Stimulated activated naive CD4-positive, alpha-beta T cell treated with Interleukin-2 at 50 U/mL for 16 hours (primary cell): Measurements from ENCODE around the gene SEMA3D.

Experiments
- DNase-seq: peaks from one replicate; lab custom pipeline; 2025; lab: John Stamatoyannopoulos, UW

The SEMA3D gene

DNA sequence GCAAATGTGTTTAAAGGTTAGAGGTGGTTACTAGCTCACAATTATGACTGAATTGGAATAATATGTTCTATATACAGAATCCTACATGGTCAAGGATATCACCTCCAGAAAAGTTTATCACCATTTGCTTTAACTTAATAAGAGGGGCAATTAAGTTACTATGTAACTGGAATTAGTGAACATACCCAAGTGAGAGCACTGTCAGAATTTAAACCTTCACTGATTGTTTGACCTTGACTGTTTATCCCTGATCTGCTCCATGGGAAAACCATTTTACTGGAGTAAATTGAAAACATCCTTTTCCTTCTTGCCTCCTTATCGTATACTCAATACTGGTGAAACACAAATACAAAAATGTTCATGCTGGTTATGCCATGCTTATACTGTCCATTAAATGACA is 107.4 kb downstream of the SEMA3D start:
- DNase-seq, result no peak

DNA sequence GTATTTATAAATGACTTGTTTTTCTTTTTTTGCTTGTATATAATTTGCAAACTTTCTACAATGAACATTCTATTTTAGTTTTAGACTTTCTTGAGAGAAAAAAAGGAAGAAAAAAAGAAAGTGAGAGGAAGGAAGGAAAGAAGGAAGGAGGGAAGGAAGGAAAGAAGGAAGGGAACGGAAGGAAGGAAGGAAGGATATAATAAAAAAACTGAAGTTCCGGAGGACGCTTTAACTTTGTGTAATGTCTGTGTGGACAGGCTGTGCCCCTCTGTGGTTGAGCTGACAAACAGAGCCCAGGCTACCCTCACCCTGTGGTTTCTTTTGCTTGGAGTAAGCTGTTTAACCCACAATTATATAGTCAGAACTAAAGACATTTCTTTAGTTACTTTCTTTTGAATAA is 108.7 kb downstream of the SEMA3D start:
- DNase-seq, result no peak

DNA sequence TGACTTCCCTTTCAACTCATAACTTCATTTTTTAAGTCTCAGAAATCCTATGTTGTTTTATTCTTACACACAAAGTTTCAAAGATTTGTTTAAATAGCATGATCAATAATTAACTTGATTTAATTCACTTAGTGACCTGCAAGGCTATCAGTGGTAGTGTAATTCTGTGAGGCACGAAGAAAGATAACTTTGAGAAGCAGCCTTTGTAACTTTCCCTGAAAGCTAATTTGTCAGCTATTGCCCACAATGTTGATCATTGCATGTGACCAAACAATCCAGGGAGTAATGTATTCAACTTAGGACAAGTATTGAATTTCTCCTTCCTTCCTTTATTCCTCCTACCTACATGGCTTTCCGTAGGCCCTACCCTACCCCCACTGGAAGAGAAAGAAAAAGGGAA is 111.0 kb downstream of the SEMA3D start:
- no peak for DNase-seq

DNA sequence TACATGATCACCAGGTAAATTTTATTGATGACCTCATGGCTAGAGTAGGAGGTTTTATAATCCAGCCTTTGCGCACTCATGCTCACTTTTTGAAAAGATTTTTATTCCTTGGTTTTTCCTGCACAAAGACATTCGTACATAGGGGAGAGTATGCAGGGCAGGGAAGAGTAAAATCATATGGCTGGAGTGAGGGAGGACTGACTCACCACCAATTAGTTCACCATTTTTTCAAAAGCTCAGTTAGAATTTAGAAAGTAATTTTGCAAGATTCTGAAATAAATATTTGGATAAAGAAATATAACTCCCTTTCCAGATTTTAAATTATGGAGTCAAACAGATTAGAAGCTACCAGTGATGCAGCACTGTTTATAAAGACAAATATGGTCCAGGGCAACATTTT is 111.9 kb downstream of the SEMA3D start:
- DNase-seq, result no peak

DNA sequence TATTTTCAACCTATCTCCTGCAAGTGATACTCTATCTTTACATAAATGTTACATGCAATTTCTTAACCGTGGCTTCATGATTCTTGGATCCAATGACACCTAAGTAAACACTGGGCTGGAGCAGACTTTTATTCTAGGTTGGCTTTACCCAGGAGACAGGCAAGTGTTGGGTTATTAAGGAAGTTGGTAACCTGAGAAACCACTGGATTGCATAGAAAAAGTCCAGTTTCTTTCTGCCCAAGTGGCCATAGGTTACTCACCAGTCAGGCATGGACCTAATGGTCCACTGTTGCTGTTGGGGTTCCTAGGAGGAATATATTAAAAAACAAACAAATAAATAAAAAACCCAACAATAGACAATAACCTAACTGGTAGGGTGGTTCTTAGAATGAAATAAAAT is 112.8 kb downstream of the SEMA3D start:
- no peak for DNase-seq

DNA sequence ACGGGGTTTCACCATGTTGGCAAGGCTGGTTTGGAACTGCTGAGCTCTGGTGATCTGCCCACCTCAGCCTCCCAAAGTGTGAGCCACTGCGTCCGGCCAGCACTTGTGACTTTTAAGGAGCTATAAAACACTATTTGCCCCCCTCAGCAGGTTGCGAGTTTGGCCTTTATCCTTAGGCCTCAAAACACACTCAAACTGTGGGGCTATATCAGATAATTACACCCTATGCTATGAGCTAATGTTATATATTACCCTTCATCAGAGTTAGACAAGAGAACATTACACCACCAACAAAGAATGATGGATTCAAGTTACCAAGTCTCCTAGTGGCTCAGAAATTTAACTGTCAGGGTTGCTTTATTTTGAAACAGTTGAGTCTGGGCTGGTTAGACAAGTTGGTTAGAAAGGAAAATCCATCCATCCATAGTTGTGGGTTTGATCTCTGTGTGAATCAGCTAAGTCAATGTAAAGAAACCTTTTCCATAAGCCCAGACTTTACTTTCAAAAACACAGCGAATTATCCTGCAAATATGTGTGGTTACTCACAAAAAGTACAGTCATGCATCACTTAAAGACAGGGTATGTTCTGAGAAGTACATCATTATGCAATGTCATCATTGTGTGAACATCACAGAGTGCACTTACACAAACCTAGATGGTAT is 115.8 kb downstream of the SEMA3D start:
- no peak for DNase-seq

DNA sequence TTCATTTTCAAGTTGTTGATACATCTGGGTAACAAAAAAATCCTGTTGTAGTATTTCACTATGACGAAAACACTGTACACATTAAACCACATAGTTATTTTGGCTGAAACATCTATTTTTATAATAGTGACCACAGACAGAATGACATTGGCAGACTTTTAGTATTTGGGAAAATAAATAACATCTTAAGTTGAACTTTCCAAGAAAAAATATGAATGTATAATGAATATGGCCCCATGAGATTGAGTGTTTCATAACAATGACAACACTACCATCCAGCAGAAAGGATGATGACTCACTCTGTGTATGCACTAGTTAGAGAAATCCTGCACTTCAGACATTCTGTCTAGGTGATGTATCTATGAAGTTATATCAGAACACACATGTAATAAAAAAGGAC is 118.1 kb downstream of the SEMA3D start:
- DNase-seq, result no peak

DNA sequence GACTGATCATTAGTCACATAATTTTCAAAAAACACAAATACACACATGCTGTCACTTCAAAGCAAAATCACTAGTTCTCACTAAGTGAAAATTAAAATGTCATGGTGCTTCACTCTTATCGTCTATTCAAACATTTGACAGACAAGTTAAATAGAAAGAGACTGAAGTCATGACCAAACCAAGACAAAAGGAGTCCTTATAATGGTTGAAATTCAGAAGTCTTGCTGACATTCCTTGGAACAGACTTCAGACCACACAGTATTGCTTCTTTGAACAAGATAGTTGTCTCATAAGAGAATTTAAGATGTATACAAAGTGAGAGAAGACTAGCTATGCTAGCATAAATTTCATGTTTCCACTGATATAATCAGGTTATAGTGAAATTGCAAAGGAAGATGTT is 119.5 kb downstream of the SEMA3D start:
- DNase-seq, result no peak

DNA sequence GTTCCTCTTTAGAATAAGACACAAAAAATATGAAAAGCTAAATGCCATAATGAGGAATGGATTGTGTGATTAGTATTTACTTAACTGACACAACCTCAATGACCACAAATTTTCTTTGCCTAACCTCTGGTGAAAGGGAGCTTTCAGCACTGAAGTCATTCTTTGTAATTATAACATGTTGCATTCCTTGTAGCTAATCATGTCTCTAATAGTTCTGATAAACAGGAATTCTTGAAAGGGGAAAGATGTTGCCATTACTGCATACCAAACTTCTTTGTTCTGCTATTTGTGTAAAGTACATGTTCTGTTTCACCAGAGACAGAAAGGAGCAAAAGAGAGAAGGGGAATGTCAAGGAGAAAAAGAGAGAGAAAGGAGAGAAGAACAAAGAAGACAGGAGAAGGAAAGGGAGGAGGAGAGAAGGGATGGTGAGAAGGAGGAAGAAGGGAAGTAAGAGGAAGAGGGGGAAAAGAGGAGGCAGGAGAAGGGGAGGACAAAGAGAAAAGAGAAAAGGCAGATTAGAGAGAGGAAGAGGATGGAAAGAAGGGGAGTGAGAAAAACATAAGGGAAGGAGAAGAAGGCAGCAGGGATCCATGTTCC is 120.9 kb downstream of the SEMA3D start:
- no peak for DNase-seq

DNA sequence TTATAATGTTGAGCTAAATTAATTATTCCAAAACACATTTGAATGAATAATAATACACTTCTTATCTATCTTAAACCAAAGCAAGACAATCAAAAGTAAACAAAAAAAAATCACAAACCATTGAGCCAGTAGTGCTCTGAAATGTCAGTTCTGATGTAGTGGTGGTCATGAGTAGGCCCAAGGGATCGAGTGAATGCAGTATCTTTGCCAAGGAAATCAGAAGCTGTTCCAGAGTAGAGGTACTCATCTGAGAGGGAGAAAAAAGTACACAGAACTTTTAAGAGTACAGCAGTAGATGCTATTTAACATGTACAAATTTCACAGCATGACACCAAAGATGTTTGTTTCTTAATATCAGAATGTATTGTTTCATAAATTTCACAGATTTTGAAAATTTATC is 121.5 kb downstream of the SEMA3D start:
- no peak for DNase-seq

DNA sequence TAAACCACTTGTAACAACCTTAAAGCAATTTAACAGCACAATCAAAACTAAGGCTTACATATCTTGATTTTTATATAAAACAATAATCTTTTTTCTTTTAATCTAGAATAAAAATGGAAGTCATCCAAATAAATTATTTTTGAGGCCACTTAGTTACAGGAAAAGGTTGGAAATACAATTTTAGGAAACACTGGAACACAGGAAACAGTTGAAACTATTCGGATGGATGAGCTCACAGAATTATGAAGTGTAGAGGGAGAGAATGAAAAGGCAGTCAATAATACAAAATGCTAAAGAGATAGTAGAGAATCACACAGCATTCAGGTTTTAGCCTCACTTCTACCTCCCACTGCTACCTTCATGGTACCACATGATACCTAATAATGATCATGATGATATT is 124.2 kb downstream of the SEMA3D start:
- no peak for DNase-seq

DNA sequence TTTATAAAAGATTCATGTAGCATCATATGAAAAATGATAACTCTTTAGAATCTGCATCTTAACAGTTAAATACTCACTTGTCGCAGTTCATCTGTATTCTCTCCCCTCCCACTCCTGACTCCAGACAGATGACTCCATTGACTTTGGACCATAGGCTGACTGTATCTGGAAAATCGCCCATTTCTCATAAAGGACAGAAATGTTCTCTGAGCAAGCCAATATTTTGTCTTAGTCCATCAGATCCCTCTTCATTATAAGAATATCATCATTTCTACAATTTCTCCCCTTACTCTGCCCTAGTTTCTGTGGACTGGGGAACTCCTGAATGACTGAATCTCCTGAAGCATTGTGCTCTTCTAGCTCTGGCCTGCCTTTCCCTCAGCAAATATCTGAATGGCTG is 125.4 kb downstream of the SEMA3D start:
- no peak for DNase-seq

DNA sequence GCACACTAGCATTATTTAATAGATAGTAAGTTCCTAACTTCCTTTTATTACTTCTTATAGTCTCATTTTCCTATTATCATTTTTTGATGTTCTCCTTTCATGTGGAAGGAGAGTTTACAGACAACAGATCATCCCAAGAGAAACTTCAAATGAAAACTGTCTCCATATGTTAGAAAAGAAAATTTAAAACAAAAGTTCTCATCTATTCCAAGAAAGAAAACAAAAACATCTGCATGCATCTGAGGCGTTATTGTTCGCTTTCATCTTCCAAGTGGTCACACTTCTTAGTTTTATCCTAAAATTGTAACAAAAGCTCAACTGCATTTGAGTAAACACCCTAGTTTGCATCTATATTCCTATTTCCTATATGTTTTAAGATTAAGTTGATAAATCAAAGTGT is 126.2 kb downstream of the SEMA3D start:
- DNase-seq, result no peak

DNA sequence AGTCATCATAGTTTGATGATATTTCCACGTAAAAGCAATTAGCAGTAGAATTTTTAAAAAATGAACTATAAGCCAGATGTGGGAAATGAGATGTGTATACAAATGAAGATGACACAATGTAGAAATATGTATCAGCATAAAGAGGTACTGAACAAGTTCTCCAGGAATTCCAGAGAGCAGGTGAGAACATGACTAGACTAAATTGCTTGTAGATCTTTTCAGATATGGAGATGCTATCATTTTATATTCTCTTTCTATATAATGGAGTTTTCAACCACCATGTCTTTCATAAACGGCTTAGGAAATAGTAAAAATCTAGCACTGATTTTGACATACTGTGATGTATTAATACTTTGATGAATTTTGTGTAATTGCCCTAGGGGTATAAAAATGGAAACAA is 130.9 kb downstream of the SEMA3D start:
- no peak for DNase-seq

DNA sequence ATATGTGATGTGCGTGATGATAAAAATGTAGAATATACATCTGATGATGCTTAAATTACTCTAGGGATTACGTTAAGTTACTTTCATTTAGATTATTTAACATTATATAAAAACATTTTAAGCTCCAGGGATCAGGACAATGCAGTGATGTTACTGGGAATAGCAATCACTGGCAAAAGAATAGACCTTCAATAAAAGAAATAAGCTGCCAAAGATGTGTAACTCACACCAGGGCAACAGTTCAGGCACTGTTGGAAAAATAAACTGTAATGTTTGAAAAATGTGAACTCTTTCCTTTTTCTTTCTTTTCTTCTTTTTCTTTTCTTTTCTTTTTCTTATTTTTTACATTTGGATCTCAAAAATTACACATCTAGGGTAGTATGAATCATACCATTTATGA is 131.7 kb downstream of the SEMA3D start:
- DNase-seq, result no peak

DNA sequence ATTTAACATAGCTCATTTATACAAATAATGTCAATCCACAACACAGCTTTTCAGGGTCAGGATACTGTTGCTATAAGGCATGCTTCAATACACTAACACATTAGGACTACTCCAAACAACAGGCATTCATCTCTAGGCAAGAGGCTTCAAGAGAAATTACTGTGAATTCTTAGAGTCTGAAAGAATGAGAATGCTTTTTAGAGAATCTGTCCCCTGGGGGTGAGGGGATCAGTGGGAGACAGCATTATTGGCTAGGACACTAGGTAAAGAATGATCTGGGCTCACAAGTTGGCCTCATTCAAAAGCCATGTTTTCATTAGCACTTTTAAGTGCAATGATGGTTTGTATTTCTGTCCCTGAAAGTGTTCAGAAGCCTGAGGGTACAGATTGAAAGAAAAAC is 132.6 kb downstream of the SEMA3D start:
- DNase-seq, result no peak

DNA sequence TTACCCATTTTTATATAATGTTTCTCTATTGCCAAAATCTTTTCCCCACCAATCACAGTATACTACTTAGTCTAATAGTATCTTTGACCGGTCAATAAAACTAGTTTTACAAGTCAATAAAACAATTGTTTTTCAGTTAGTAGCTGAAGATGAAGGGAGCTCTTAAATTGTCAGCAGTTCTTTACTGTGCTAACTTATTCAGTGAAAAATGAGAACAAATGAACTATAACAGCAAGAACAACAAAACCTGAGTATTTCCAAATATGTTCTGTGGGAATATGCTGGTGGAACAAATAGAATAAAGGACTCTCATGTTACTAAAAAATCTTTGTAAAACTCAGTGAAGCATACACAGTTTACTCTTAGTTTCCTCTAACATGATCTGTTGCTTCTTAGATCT is 134.0 kb downstream of the SEMA3D start:
- DNase-seq, result no peak

DNA sequence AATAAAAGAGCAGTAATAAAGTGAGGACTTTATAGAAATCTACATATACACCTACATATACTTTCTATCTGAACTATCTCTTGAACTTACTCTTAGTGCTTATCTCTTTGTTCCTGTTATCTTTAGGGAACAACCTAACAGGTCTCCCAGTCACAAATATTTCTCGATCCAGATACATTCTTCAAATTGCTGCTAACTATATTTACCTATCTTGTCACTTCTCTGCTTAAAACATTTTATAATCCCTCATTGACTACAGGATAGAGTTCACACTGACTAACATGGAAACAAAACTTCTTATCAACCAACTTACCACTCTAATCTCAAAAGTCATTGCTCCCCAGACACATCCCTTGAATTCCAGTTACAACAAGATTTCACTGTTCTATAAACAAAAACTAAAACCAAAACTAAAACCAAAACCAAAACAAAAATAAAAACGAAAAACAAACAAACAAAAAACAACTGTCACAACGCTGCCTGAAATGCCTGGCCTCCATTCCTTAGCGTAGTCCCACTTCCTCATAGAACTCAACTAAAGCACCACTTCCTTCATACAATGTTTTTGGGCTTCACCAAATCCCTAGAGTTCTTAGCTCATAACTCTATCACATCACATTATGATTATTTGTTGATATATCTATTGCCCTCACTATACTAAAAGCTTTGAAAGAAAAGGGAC is 134.7 kb downstream of the SEMA3D start:
- DNase-seq, result no peak

DNA sequence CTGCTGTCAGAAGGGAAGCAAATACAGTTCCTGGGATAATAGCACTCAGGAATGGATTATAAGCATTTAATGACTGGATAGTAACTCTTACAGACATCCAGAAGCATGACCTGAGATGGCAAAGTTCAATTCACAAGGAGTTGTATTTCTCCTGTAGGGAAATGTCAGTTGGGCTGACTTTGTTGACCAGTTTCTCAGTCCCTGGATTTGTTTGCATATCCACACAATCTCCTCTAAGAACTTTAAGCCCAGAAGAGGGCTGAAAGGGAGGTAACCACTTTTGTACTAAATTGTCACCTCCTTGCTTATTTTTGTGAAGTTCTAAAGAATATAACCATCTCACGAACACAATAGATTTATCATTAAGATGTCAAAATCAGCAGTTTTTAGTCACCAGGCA is 140.3 kb downstream of the SEMA3D start:
- no peak for DNase-seq

DNA sequence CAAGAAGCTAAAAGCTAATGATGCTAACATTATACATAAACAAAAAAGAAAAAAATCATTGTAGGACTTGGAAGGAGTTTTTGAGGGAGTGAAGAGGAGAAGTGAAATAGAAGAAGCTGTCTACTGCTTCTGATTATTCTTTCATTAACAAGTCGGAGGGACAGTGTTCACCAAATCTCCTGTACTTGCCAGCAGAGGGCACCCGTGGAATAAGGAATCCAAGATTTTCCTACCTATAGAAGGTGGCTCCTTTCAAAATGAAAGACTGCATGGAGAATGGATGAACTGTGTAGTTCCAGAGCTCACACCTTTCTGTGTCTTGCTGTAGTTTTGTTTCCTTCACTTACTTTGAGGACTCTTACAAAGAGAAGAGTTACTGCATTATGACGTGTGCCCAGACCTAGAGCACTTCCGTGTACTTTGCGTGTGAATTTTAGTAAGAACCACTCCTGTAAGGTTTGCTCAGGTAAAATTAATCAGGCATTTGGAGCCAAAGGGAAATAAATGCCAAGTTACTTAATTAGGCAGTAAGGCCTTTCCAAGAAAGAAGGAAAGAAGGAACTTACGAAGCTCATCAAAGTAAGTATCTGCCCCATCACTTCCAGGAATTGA is 145.1 kb downstream of the SEMA3D start:
- no peak for DNase-seq

DNA sequence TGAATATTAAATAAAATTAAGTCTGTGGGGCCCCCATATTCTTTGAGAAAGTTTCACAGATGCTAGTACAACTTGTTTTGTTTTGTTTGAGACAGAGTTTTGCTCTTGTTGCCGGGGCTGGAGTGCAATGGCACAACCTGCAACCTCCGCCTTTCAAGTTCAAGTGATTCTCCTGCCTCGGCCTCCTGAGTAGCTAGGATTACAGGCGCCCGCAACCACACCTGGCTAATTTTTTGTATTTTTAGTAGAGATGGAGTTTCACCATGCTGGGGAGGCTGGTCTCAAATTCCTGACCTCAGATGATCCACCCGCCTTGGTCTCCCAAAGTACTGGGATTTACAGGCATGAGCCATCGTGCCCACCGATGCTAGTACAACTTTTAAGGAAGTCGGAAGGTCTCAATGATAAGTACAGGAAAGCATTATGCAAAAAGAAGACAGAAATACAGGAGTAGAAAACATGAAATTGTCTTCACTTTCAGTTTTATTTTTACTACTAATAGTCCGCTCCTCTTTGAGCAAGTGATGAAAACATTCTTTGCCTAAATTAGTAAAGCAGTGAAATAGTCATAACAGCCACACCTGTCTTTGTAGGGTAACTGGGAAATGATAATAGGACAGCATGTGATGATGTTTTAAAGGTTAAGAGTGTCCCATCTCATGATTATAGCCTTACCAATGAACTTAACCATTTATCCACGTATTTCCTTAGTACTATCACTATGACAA is 147.5 kb downstream of the SEMA3D start:
- DNase-seq, result no peak

DNA sequence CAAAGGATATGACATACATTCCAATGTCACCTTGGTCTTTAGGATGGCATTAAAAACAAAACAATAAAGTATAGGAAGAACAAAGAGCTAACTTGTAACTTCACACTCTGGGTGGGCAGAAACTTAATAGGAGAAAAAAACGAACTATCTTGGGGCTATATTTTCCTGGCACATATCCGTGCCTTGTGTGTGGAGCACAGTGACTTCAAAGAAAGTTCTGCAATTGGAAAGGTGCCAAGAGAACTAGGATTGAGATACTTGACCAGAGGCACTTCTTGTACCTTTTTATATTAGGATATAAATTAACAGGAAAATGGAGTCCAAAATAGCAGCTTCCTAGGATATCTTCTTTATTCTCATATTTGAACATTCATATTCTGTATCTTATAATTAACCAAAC is 148.4 kb downstream of the SEMA3D start:
- DNase-seq, result no peak

DNA sequence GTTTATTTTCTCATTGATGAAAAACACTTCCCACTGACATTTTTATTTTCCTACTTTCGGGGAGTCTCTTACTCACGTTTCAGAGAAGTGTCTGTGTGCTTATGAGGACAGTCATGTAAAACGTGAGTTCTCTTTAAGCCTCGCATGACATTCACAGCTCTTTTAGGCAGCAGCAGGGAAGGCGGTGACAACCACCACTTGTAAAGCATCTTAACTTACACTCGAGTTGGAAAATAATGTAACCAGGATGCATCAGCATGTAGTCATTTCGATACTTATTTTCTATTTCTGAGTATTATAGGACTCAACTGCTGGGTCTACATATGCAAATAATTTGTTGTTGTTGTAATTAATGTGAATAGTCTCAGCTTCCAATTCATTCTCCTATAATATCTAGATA is 153.6 kb downstream of the SEMA3D start:
- no peak for DNase-seq
